NCI-H510A treated with DMSO at 0.1 percent for 48 hours (cell line): Measurements from ENCODE around the gene PTGDR.

Experiments used
- DNase-seq: peaks from one replicate; lab custom pipeline; 2025; lab: John Stamatoyannopoulos, UW

PTGDR gene

DNA sequence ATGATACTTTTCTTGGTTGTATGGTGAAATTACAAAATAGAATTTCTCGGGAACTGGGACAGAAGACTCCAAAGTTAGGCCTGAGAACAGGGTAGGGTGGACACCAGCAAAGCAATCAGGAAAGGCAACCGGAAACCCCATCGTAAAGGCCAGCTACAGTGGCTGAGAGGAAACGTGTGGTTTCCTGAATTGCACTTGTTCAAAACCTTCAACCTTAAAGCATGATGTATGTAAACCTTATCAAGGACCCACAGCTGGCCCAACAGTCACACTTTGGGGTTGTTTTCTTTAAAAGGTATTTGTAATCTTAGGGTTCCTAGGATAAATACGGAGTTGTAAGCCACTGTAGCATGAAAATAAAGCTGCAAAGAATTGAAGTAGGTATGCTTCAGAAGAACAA is 2.2 kb upstream of the PTGDR start:
- no peak for DNase-seq

DNA sequence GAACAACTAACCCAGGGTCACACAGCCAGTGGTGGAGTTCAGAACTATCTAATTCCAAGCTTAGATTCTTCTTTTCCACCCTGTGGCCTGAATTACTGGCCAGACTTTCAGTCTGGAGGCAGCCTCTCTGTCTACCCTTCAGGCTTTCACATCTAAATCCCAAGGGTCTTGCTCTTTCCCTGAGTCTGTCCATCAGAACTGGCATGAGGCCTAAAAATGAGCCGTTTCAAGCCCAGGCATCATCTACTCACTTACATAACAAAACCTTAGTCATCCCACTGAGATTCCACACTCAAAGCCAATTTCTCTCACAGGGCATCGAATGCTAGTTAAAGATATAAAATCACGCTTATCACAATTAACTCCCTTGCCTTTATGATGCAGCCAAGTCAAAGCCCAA is 1.3 kb upstream of the PTGDR start:
- no peak for DNase-seq

DNA sequence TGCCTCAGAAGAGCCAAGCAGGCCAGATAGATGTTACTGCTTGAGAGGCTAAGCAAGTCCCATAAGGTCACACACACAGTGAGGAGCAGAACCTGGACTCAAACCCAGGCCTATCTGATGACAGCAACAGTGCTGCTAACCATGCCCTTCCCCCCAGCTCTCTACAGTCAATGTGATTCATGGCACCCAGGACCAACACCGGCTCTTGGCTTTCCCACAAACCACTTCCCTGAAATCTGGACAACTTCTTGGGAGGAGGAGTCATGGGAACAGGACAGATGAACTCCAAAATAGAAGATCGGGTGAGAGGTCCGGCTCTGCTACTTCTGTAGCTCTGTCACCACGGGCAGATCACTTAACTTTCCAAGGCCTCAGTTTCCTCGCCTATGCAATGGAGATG is 716 bp upstream of the PTGDR start:
- no peak for DNase-seq

DNA sequence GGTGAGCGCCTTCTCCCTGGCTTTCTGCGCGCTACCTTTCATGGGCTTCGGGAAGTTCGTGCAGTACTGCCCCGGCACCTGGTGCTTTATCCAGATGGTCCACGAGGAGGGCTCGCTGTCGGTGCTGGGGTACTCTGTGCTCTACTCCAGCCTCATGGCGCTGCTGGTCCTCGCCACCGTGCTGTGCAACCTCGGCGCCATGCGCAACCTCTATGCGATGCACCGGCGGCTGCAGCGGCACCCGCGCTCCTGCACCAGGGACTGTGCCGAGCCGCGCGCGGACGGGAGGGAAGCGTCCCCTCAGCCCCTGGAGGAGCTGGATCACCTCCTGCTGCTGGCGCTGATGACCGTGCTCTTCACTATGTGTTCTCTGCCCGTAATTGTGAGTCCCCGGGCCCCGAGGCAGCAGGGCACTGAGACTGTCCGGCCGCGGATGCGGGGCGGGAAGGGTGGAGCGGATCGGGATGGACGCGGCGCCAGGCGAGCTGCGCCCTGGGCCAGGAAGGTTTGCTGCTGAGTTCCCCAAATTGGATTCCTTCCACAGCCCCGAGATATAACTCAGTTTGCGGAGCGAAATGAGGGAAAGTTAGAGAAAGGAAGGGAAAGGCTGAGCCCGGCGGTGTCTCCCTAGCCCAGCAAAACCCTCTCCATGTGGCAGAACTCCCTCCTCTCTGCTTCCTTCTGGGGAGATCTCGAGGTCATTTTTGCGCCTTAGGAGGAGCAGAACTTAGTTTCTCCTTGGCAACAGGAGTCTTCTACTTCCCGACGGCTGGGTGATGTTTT is 972 bp downstream of the PTGDR start:
- DNase-seq: no peak

DNA sequence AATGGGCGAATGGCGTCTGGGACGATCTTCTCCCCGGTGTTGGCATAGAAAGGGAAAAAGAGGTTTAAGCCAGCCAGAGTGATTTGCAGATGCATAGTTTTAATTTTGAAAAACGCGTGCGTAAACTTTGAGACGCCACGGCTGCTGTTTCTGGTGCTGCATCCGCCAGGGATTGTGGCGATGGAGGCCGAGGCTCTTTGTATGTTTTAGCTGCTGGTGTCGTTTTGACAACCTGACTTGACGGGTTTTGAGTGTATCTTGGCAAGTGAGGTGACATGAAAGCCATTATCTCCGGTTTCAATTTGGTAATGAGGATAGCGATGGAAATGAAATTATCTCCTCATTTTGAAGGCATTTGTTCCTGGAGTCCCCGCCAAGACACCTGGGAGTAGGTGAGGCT is 1.6 kb downstream of the PTGDR start:
- DNase-seq: no peak

DNA sequence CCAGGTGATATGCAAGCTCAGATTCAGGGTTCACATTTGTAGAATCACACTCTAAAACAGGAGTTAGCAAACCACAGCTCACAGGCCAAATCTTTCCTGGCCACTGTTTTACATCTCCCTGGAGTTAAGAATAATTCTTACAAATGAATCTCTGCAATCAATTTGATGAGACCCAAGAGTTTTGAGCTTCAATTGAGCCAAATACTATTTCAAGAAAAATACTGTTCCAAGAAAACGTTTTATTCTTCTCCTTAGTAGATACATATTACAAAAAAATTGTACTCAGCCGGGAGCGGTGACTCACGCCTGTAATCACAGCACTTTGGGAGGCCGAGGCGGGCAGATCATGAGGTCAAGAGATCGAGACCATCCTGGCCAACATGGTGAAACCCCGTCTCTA is 2.5 kb downstream of the PTGDR start:
- DNase-seq: no peak

DNA sequence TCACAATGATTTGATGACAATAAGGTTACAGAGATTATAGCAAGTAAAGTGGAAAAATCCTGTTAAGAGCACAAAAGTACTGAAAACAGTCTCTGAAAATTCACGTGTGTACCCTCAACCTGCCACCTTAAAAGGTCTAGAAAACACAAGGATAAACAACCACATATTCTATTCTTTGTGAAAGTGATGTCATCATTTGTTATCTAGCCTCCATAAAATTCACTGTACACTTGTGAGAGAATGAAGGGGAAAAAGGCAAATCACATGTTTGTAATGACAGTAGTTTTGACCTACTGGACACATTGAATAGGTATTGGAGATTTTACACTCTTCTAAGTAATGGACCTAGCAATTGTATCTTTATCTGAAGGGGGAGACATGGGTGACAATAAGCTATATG is 4.0 kb downstream of the PTGDR start:
- DNase-seq: no peak

DNA sequence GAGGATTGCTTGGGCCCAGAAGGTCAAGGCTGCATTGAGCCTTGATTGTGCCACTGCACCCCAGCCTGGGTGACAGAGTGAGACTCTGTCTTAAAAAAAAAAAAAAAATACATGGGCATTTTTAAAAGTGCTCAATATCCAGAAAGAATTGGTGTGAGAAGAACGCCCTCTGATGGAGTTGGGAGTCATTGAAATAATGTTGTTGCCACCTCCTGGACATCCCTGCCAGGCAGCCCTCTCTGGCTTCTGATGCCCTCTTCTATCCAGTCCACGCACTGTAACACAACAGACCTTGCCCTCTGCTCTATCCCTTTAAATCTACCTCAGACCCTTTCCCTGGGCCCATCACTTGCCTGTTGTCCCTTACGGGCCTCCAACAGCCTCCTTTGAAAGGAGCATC is 4.9 kb downstream of the PTGDR start:
- no peak for DNase-seq

DNA sequence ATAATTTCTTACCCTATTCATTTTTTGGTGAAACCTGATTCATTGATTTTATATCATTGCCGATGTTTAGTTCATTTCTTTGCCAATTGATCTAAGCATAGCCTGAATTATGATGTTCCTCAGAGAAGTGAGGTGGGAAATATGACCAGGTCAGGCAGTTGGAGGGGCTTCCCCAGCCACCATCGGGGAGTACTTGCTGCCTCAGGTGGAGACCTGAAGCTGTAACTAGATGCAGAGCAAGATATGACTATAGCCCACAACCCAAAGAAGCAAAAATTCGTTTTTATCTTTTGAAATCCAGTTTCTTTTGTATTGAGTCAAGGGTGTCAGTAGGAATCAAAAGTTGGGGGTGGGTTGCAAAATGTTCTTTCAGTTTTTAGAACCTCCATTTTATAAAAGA is 7.9 kb downstream of the PTGDR start:
- no peak for DNase-seq

DNA sequence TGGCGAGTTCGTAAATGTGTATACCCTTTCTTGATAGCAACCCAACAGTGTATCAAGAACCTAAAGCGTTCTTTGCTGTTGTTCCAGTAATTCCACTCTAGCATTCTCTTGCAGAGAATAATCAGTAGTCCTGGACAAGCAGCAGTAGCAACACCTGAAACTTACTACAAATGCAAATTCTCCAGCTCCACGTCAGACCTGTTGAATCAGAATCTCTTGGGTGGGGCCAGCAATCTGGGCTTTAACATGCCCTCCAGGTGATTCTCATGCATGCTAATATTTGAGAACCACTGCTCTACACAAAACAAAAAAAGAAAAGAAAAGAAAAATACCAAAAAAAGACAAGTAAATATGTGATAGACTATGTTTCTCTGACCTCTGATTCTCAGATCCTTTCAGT is 10.1 kb downstream of the PTGDR start:
- DNase-seq: no peak

DNA sequence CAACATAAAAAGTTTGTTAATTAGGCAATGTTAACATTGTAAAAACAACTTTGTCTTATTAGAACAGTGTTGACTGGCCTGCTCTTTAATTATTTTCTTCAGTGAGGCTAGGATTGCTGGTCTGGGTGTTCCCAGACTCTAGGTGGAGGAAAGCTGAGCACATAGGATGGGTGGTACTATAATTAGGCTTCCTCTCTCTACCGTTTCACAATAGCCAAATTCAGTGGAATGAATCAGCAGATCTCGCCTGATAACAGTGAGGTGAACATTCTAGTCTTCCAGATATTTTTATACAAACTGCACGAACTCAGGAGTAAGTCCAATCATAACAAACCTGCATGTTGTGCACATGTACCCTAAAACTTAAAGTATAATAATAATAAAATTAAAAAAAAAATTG is 11.9 kb downstream of the PTGDR start:
- DNase-seq: no peak

DNA sequence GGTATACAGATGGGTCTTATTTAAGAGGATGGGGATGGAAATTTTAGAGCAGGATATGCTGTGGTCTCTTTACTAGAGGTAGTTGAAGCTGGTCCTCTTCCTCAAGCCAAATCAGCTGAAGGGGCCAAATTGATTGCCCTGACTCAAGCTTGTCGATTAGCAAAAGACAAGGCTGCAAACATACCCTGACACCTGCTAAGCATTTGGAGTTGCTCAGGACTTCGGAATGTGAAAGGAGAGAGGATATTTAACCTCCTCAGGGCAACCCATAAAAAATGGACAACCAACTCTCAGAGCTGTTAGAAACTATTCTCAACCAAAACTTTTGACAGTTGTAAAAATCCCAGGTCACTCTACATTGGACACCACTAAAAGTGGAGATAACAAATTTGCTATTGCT is 15.6 kb downstream of the PTGDR start:
- DNase-seq: no peak

DNA sequence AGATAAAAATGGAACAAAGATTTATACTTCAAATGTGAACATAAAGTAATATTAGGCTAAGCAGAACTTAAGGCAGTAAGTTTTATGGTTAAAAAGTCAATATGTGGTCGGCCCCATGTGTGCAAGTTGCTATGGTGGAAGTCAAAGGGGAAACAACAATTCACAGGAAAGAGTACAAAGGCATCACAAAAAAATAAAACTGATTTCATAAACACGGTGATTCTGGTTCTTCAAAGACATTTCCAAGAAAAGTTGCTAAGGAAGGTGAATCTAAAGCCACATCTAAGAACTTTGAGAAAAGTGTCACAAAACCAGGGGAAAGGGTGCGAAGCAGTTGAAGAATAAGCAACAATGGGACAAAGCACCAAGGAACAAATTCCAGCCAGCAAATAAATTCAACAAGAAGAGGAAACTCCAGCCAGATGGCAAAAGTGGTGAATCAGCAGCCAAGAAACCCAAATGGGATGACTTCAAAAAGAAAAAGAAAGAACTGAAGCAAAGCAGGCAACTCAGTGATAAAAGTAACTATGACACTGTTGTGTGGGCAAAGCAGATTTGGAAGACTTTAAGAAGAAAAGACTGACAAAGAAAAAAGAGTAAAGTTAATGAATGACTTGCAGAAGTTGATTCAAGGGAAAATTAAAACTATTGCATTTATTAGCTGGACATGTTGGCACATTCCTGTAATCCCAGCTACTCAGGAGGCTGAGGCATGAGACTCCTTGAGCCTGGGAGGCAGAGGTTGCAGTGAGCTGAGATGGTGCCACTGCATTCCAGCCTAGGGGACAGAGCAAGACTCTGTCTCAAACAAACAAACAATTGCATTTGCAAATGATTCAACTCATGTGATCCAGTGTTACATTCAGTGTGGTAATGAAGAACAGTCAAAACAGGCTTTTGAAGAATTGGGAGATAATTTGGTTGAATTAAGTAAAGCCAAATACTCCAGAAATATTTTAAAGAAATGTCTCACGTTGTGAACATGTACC is 19.5 kb downstream of the PTGDR start:
- DNase-seq: no peak

DNA sequence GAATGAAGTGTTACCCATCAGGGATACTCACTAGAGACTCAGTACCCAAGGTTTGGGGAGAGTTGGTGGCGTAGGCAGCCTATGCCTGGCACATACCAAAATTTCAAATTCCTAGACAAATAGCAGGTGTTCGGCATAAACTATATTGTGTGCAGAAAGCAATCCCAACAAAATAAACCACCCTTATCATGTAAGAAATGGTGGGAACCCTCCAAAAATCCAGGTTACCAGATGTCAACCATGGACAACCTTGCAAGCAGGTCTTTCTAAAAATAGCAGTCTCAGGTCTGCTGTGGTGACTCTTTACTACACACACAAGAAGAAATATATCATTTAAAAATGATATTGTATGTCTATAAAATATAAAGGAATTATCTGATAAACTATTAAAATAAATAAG is 28.9 kb downstream of the PTGDR start:
- DNase-seq: no peak

DNA sequence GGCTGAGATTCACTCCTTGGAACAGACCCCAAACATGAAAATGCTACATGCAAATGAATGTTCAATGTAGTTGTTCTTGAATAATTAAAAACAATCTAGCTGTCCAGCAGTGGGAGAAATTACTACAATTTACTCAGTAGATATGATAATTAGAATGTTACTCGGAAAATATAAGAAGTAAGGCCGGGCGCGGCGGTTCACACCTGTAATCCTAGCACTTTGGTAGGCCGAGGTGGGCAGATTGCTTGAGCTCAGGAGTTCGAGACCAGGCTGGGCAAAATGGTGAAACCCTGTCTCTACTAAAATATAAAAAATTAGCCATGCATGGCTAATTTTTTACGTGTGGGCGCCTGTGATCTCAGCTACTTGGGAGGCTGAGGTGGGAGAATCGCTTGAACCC is 31.3 kb downstream of the PTGDR start:
- no peak for DNase-seq

DNA sequence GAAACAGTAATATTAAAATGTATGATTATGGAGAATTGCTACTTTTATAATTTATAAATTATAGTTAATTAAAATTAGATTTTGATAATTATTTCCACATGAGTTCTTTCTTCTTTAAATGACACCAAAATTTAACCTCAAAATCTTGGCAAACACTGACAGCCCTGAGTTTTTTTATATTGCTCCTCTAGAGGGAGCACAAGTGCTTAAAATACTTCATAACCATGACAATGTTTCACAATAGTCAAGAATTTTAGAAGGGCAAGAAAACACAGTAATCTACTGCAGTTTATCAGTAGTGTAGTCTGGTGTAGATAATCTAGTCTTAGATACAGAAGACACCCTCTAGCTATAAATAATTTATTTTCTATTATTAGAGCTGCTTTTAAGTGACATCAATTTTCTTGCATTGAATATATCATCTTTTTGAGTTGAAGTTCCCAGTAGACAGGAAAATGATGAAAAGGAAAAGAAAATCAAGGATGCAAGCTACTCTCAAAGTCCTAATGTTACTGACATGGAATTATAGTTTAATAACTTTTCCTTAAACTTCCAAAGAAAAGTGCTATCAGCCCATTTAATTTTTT is 32.3 kb downstream of the PTGDR start:
- peak; percentile 33 for DNase-seq

DNA sequence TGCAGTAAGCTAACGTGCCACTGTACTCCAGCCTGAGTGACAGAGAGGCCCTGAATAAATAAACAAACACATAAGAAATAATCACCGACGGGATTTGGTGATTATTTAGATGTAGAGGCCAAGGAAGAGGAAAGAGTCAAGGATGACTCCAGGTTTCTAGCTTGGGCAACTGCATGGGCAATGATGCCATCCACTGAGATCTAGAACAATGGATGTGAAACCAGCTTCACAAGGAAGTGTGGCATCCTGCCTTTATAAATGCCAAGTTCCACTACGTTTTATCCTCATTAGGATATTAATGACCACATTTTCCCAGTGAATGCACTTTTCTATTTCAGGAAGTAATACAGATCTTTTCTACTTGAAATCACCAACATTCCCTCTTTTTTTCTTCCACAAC is 35.7 kb downstream of the PTGDR start:
- DNase-seq: no peak

DNA sequence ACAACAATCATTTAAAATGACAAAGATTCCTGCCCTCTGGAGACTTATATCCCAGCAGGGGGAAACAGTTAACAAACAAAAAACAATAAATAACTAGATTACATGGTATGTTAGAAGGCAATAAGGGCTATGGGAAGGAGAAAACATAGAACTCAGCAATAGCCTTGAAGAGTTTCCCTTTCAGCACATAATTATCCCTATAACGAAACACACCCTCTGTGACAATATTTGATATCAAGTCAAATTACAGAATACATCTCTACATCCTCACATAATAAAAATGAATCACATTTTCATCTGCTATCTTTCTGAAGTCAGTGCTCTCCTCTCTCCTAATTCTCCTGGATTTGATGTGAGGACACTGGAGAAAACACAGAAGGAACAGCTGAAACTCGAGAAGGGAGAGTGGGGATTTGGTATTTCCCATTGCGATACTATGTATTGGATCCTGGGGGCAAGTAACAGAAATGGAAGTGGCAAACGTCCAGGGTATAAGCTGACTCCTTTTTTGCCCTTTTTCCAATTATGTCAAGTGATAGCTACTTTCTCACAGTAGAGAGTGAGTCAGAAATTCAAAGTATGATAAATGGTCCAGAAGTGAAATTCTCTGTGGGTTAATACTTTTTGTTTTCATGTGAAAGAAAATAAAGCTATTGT is 36.9 kb downstream of the PTGDR start:
- DNase-seq: no peak

DNA sequence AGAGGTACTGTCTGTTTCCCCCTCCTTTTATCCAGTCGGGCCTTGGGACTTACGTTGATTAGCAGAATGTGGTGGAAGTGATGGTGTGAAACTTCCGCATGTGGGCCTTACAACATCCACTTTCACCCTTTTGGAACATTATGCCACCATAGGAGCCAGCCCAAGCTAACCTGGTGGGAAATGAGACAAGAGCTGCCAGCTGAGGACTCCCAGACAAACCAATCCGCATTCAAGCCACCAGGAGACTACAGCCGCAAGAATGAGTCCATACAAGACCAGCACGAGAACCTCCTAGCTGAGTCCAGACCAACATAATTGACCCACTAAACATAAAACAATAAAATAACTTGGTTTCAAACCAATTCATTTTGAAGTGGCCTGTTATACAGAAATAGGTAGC is 37.5 kb downstream of the PTGDR start:
- no peak for DNase-seq

DNA sequence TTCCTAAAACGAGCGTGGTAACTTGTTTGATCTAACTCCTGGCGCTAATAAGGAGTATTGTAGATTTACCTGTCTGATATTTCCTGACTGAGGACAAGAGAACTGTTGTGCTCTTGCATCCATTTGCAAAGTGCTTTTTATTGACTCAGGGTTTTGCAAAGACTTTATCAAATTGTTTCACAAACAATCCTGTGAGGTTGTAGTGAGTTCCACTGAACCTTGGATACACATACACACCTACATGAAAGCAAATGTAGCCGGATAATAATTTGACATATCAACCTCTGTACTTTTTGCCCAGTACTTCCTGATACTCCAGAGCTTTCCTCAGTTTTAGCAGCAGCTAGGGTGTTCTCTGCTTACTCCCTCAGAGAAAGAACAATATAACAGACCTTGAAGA is 39.9 kb downstream of the PTGDR start:
- DNase-seq: no peak

DNA sequence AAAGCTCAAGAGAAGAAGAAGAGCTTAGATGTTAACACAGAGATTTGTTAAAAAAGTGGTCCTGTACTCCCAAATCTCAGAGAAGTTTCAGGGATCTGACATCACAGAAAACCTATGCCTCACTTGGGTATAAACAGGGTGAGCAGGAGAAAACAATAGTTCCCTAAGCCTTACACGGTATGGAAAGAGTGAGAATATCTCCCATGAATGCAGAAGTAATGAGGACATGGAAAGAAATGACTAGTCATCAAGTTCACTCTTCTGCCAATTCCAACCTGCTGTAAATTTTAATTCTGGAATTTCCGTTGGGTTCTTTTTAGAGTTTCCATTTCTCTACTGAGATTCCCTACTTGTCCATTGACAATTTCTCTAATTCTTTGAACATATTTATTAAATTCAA is 40.4 kb downstream of the PTGDR start:
- no peak for DNase-seq

DNA sequence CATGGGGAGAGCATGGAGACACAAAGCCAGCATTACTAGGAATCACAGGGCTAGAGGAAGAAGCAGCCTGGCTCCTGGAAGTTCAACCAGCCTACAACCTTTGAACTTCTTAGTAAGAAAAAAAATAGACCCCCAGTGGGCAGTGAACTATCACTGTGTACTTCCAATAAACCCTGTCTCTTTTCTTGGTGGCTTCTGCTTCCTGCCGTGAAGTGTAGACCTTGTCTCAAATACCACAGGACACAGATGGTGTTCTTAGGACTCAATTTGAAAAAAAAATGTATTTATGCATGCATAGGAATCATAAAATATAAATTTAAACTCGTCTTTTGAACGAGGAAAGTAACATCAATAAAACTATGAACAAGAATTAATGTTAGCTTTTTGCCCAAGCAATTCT is 43.0 kb downstream of the PTGDR start:
- DNase-seq: no peak
